GM12878 (cell line): ENCODE measurements around the gene SLC35G2. TPM values are rescaled to one million over a fixed set of nuclear protein-coding genes. Genes with fewer than 3 reads are reported as not detected.
"Not testable (repeated sequence)": the region's sequence is repeated elsewhere in the genome, so short reads cannot be mapped to it uniquely, and the experiment has no call there.

ENCODE experiments used
- ATAC-seq: fragments of 200-7000 bp; cut with Tn5 transposase; 3 replicates; pipeline ENCODE4 v1.9.1; 2020; ENCODE audit warnings: mild to moderate bottlenecking, moderate library complexity
- BruUV-seq: library from RNA; stranded (reverse); fragments of 400-500 nt; replicated peaks from 2 replicates; lab custom pipeline; 2021; lab: Mats Ljungman, UMichigan
- CTCF ChIA-PET: fragments of 300-600 bp; sonication (Branson Sonifier 250); formaldehyde crosslinking; extraction: SDS; loops from one replicate; lab custom pipeline; 2021; ENCODE audit warnings: inconsistent platforms; lab: Yijun Ruan, JAX
- POLR2A ChIA-PET: fragments of 350-600 bp; formaldehyde crosslinking; extraction: SDS; loops from one replicate; lab custom pipeline; 2021; ENCODE audit warnings: inconsistent platforms; lab: Charles Lee
- RAD21 ChIA-PET: fragments of 300-600 bp; sonication (Branson Sonifier 250); formaldehyde crosslinking; loops from one replicate; lab custom pipeline; 2023; ENCODE audit warnings: antibody characterized with exemption; ENCODE audit not compliant: unreplicated experiment; lab: Charles Lee
- SMC1A ChIA-PET: fragments of 300-600 bp; sonication (Branson Sonifier 250); formaldehyde crosslinking; loops from one replicate; lab custom pipeline; 2023; ENCODE audit not compliant: unreplicated experiment, uncharacterized antibody; lab: Charles Lee
- DNase-seq: peaks from one replicate; pipeline ENCODE4 v3.0.0-alpha.2; 2011; ENCODE audit warnings: low read depth, low spot score
- FAIRE-seq: peaks from 3 replicates; lab custom pipeline; 2011; peaks lifted over from hg19 to GRCh38; lab: Jason Lieb, UNC
- H2AFZ ChIP-seq: 2 replicates; pipeline ENCODE4 v1.6.0; 2011; ENCODE audit warnings: low read depth, low read length, control low read depth; ENCODE audit not compliant: control insufficient read depth
- H3K27ac ChIP-seq: 2 replicates; pipeline ENCODE4 v1.5.1; 2011; ENCODE audit warnings: control low read depth; ENCODE audit not compliant: control insufficient read depth, insufficient read depth
- H3K27me3 ChIP-seq, 2 experiments: replicated peaks in 1 of 2; 2 replicates each; pipeline versions ENCODE4 v1.6.0 to v1.6.1; 2011; ENCODE audit warnings: low read length in 1 of 2; ENCODE audit not compliant: control insufficient read depth in 2 of 2, insufficient read depth in 2 of 2
- H3K36me3 ChIP-seq, 2 experiments: 2 replicates each; pipeline ENCODE4 v1.5.1; 2011; ENCODE audit warnings: low read length in 1 of 2; ENCODE audit not compliant: control insufficient read depth in 2 of 2, insufficient read depth in 2 of 2
- H3K4me1 ChIP-seq: 2 replicates; pipeline ENCODE4 v1.6.1; 2011; ENCODE audit warnings: mild to moderate bottlenecking, low read length, moderate library complexity, mixed read lengths; ENCODE audit not compliant: control insufficient read depth, insufficient read depth
- H3K4me2 ChIP-seq: 2 replicates; pipeline ENCODE4 v1.6.0; 2011; ENCODE audit warnings: control low read depth; ENCODE audit not compliant: control insufficient read depth, insufficient read depth
- H3K4me3 ChIP-seq: fragments of 200-600 bp; sonication (generic); 2 replicates; pipeline ENCODE4 v1.5.1; 2016
- H3K79me2 ChIP-seq: 2 replicates; pipeline ENCODE4 v1.6.0; 2011; ENCODE audit warnings: low read length; ENCODE audit not compliant: control insufficient read depth, insufficient read depth
- H3K9ac ChIP-seq: 2 replicates; pipeline ENCODE4 v1.8.0; 2011; ENCODE audit warnings: low read length, control low read depth, mixed read lengths; ENCODE audit not compliant: control insufficient read depth, insufficient read depth
- H3K9me3 ChIP-seq: replicated peaks from 3 replicates; pipeline ENCODE4 v1.5.1; 2011; ENCODE audit warnings: mild to moderate bottlenecking, low read length; ENCODE audit not compliant: control insufficient read depth, insufficient read depth
- H4K20me1 ChIP-seq: 2 replicates; pipeline ENCODE4 v1.6.0; 2011; ENCODE audit not compliant: control insufficient read depth, insufficient read depth
- CBX5 ChIP-seq: sonication (generic); IDR thresholded peaks from 2 replicates; pipeline ENCODE4 v1.6.1; 2016; ENCODE audit warnings: low read depth, moderate library complexity, mild to moderate bottlenecking, inconsistent platforms
- SPI1 ChIP-seq: IDR thresholded peaks from 2 replicates; pipeline ENCODE4 v1.6.1; 2011; ENCODE audit warnings: low read depth, mild to moderate bottlenecking, low read length, moderate library complexity, borderline replicate concordance; ENCODE audit not compliant: insufficient read depth
- STAT3 ChIP-seq: IDR thresholded peaks from 2 replicates; pipeline ENCODE4 v1.6.1; 2011; ENCODE audit warnings: low read depth, low read length, improper control_type of control experiment
- WGBS: methylation state at CpG from one replicate; pipeline ENCODE4 v1.1.6; 2016; ENCODE audit warnings: low lambda C conversion rate; ENCODE audit not compliant: insufficient replicate concordance, insufficient coverage; ENCODE audit errors: missing lambda C conversion rate; 5-methylcytosine and 5-hydroxymethylcytosine counted together
- in situ Hi-C: fragments of 300-500 bp; cut with MboI; formaldehyde crosslinking; loops from 9 replicates; pipeline ENCODE4 v1.14.3; 2018; ENCODE audit warnings: mixed read lengths
- intact Hi-C: fragments of 100-400 bp; cut with micrococcal nuclease; formaldehyde crosslinking; loops from one replicate; pipeline ENCODE4 v1.14.2; 2022; ENCODE audit not compliant: unreplicated experiment
- polyA plus RNA-seq, 11 experiments: library from polyadenylated mRNA; depleted of rRNA in 4 of 11; unstranded in 6 of 11; stranded (reverse) in 5 of 11; fragments of >200 nt; fragmentation: Nextera tagmentation in 4 of 11; fragmentation: Illumina TruSeq in 1 of 11; extraction: Ambion mirVana in 4 of 11; extraction: Trizol in 1 of 11; gene quantifications; 1 replicate in 1 of 11; 2 replicates in 10 of 11; pipeline versions ENCODE4 v1.2.1 to v1.2.3, GENCODE V29; 2011 to 2016; ENCODE audit warnings: inconsistent platforms in 2 of 11, missing spikeins in 2 of 11, low read depth in 1 of 11
- total RNA-seq, 4 experiments: library from RNA; depleted of rRNA in 3 of 4; stranded (reverse); fragments of >200 nt in 3 of 4; fragmentation: Illumina TruSeq in 1 of 4; extraction: Trizol in 1 of 4; gene quantifications; 2 replicates each; pipeline versions ENCODE4 v1.2.1 to v1.2.3, GENCODE V29; 2013 to 2021

The SLC35G2 gene
- total and polyA plus RNA-seq, 10 of the 15 experiments (the other 5 are each of a cell fraction or from before 2014, with no cell fraction given): 0.11 to 1.9 (median 0.27) TPM

GRCh38 chr3:136902530-136902929, 83.6 kb downstream of the SLC35G2 start:
- H3K27ac ChIP-seq, H3K4me1 ChIP-seq, H3K36me3 ChIP-seq, H3K27me3 ChIP-seq, H2AFZ ChIP-seq, H3K4me3 ChIP-seq, in situ Hi-C loops, BruUV-seq, DNase-seq, H3K4me2 ChIP-seq, H3K9ac ChIP-seq, CTCF ChIA-PET, intact Hi-C loops, RAD21 ChIA-PET, H4K20me1 ChIP-seq: not testable (repeated sequence)
- peak; percentile 64 for TF ChIP-seq SPI1
- POLR2A ChIA-PET: interaction anchor here (0.6 kb wide), 1 partner anchor 14 kb away, joined by 4 read pairs; no protein-coding TSS in a partner anchor
- 95% methylated on average over 1 of the region's 1 CpG for WGBS
- SMC1A ChIA-PET: interaction anchor here (0.9 kb wide), 1 partner anchor 8 kb away, joined by 3 read pairs; no protein-coding TSS in a partner anchor
- Histone ChIP-seq H3K9me3 (peaks cover 22% of the 10 kb centered on the region), H3K79me2 (peaks cover 69% of the 10 kb centered on the region)
- ATAC-seq: peak; percentile 31; the same call in 1 of the 3 replicates
- peak; percentile 84 for FAIRE-seq

GRCh38 chr3:136903899-136904298, 85.0 kb downstream of the SLC35G2 start:
- Histone ChIP-seq H4K20me1 (no peaks in the 10 kb centered on the region), H3K4me3 (no peak overlapping the region), H3K9me3 (peaks cover 22% of the 10 kb centered on the region), H3K36me3 (no peaks in the 10 kb centered on the region), H3K4me1 (peaks cover under 1% of the 10 kb centered on the region), H3K27me3 (no peaks in the 10 kb centered on the region), H2AFZ (no peak overlapping the region), H3K9ac (no peak overlapping the region), H3K4me2 (no peak overlapping the region), H3K79me2 (peaks cover 79% of the 10 kb centered on the region), H3K27ac (no peak overlapping the region)
- CTCF ChIA-PET: interaction anchor here (0.6 to 0.7 kb wide), 2 partner anchors 50 to 1654 kb away, joined by 3 read pairs; no protein-coding TSS in a partner anchor
- ATAC-seq (no peak), DNase-seq (no peak), FAIRE-seq (no peak)
- 50% methylated on average over 1 of the region's 1 CpG for WGBS
- POLR2A ChIA-PET: no interaction called here
- in situ Hi-C loops (no loop called here), intact Hi-C loops (no loop called here)
- SMC1A ChIA-PET: no interaction called here
- RAD21 ChIA-PET: no interaction called here
- TF ChIP-seq STAT3 (no peak), CBX5 (peak; percentile 63)
- BruUV-seq: no TSS peak
